GM23338 (cell line): ENCODE results near the gene CBARP. TPM values are rescaled to one million over a fixed set of nuclear protein-coding genes. Genes with fewer than 3 reads are reported as not detected.

Source experiments
- ATAC-seq: fragments of 200-7000 bp; cut with Tn5 transposase; 3 replicates; pipeline ENCODE4 v1.9.1; 2020
- DNase-seq: peaks from one replicate; pipeline ENCODE4 v3.0.0-alpha.2; 2015; ENCODE audit warnings: low spot score
- H2AFZ ChIP-seq: fragments of 200-600 bp; sonication (generic); 2 replicates; pipeline ENCODE4 v1.8.0; 2016; ENCODE audit warnings: antibody characterized with exemption, mild to moderate bottlenecking, moderate library complexity
- H3F3A ChIP-seq: fragments of 200-600 bp; sonication (generic); replicated peaks from 2 replicates; pipeline ENCODE4 v1.8.0; 2017; ENCODE audit warnings: antibody characterized with exemption, mixed run types, low read depth
- H3K27ac ChIP-seq: fragments of 200-600 bp; sonication (generic); 2 replicates; pipeline ENCODE4 v1.6.1; 2016; ENCODE audit warnings: low read depth
- H3K27me3 ChIP-seq: fragments of 200-600 bp; sonication (generic); 2 replicates; pipeline ENCODE4 v1.8.0; 2016; ENCODE audit warnings: mild to moderate bottlenecking, mixed run types, moderate library complexity; ENCODE audit not compliant: insufficient read depth
- H3K36me3 ChIP-seq: fragments of 200-600 bp; sonication (generic); 2 replicates; pipeline ENCODE4 v1.8.0; 2016; ENCODE audit warnings: mild to moderate bottlenecking; ENCODE audit not compliant: insufficient read depth
- H3K4me1 ChIP-seq: fragments of 200-600 bp; sonication (generic); 2 replicates; pipeline ENCODE4 v1.8.0; 2016; ENCODE audit warnings: mild to moderate bottlenecking, moderate library complexity; ENCODE audit not compliant: insufficient read depth
- H3K4me2 ChIP-seq: fragments of 200-600 bp; sonication (generic); 2 replicates; pipeline ENCODE4 v1.7.1; 2017; ENCODE audit warnings: mixed run types
- H3K4me3 ChIP-seq: fragments of 200-600 bp; sonication (generic); 2 replicates; pipeline ENCODE4 v1.6.1; 2016; ENCODE audit warnings: mixed run types
- H3K79me2 ChIP-seq: fragments of 200-600 bp; sonication (generic); replicated peaks from 2 replicates; pipeline ENCODE4 v1.8.0; 2017; ENCODE audit warnings: mild to moderate bottlenecking; ENCODE audit not compliant: insufficient read depth
- H3K9me2 ChIP-seq: fragments of 200-600 bp; sonication (generic); 2 replicates; pipeline ENCODE4 v1.8.0; 2017; ENCODE audit not compliant: insufficient read depth
- H4K20me1 ChIP-seq: fragments of 200-600 bp; sonication (generic); replicated peaks from 2 replicates; pipeline ENCODE4 v1.8.0; 2017; ENCODE audit warnings: mild to moderate bottlenecking; ENCODE audit not compliant: insufficient read depth
- H3K27ac Mint-ChIP-seq: 2 replicates; pipeline ENCODE4 v1.8.0; 2020; ENCODE audit warnings: inconsistent platforms, mild to moderate bottlenecking, moderate library complexity, mixed read lengths
- H3K27me3 Mint-ChIP-seq: 3 replicates; pipeline ENCODE4 v1.8.0; 2022; ENCODE audit warnings: low read depth, mild to moderate bottlenecking, moderate library complexity, mixed read lengths, inconsistent platforms; ENCODE audit not compliant: insufficient read depth, poor library complexity
- H3K36me3 Mint-ChIP-seq: 3 replicates; pipeline ENCODE4 v1.8.0; 2021; ENCODE audit warnings: low read depth, mild to moderate bottlenecking, inconsistent platforms, moderate library complexity, mixed read lengths
- H3K4me1 Mint-ChIP-seq: 3 replicates; pipeline ENCODE4 v1.8.0; 2020; ENCODE audit warnings: mild to moderate bottlenecking, inconsistent platforms, mixed read lengths
- H3K4me3 Mint-ChIP-seq: 3 replicates; pipeline ENCODE4 v1.8.0; 2021; ENCODE audit warnings: moderate library complexity, mild to moderate bottlenecking, inconsistent platforms, mixed read lengths
- H3K9me3 Mint-ChIP-seq: 3 replicates; pipeline ENCODE4 v1.8.0; 2020; ENCODE audit warnings: moderate library complexity, mild to moderate bottlenecking, inconsistent platforms, mixed read lengths
- CREB1 ChIP-seq: fragments of 250-450 bp; sonication (Bioruptor Pico); IDR thresholded peaks from 2 replicates; pipeline ENCODE4 v1.5.0; 2020; ENCODE audit warnings: low read depth, mild to moderate bottlenecking, moderate library complexity
- CTCF ChIP-seq, 2 experiments: fragments of 200-600 bp in 1 of 2; sonication (generic) in 1 of 2; conservative IDR thresholded peaks; 2 replicates each; pipeline versions ENCODE4 v1.5.1 to v1.6.1; 2016 to 2017; ENCODE audit warnings: antibody characterized with exemption in 2 of 2, low read depth in 2 of 2, mild to moderate bottlenecking in 2 of 2, moderate library complexity in 1 of 2
- EZH2 ChIP-seq: fragments of 200-600 bp; sonication (generic); IDR thresholded peaks from one replicate; pipeline ENCODE4 v1.8.0; 2017; ENCODE audit warnings: antibody characterized with exemption, mild to moderate bottlenecking, low read depth; ENCODE audit not compliant: unreplicated experiment
- JUNB ChIP-seq: IDR thresholded peaks from one replicate; pipeline ENCODE4 v1.6.1; 2016; ENCODE audit warnings: antibody characterized with exemption; ENCODE audit not compliant: unreplicated experiment
- POLR2AphosphoS5 ChIP-seq: IDR thresholded peaks from 2 replicates; pipeline ENCODE4 v1.6.1; 2016; ENCODE audit warnings: antibody characterized with exemption, low read depth
- ZNF114 ChIP-seq: fragments of 250-450 bp; sonication (Bioruptor Pico); IDR thresholded peaks from 2 replicates; pipeline ENCODE4 v1.5.0; 2020; ENCODE audit warnings: mild to moderate bottlenecking, moderate library complexity
- ZNF331 ChIP-seq: fragments of 250-450 bp; sonication (Bioruptor Pico); IDR thresholded peaks from 2 replicates; pipeline ENCODE4 v1.5.0; 2020; ENCODE audit warnings: low read depth, mild to moderate bottlenecking, moderate library complexity
- polyA plus RNA-seq: library from polyadenylated mRNA; unstranded; fragments of >200 nt; fragmentation: Nextera tagmentation; extraction: Ambion mirVana; gene quantifications from 2 replicates; pipeline ENCODE4 v1.2.1, GENCODE V29; 2016
- total RNA-seq: library from RNA; depleted of rRNA; stranded (reverse); fragments of >200 nt; shearing (Covaris generic); gene quantifications from 2 replicates; pipeline ENCODE4 v1.2.3, GENCODE V29; 2014
- TF ChIP-seq, protein P1 (sequence below): IDR thresholded peaks from 2 replicates; pipeline ENCODE4 v1.6.1; 2016; ENCODE audit warnings: antibody characterized with exemption
- TF ChIP-seq, protein P2 (sequence below): IDR thresholded peaks from one replicate; pipeline ENCODE4 v1.6.1; 2018; ENCODE audit warnings: antibody characterized with exemption; ENCODE audit not compliant: unreplicated experiment

The CBARP gene
- total and polyA plus RNA-seq, 2 experiments from 2014 or later, result 2.0 to 14.1 TPM

- TF ChIP-seq ZNF114 (CRISPR knock-in tag) (no peak), ZNF331 (no peak), CREB1 (CRISPR knock-in tag) (no peak), EZH2 (no peak), POLR2AphosphoS5 (no peak), CTCF (conservative IDR thresholded peaks at IDR 0.05; ENCODE audit: low read depth in 2 of 2) (no peak), JUNB (no peak)
- TF ChIP-seq, protein P1, sequence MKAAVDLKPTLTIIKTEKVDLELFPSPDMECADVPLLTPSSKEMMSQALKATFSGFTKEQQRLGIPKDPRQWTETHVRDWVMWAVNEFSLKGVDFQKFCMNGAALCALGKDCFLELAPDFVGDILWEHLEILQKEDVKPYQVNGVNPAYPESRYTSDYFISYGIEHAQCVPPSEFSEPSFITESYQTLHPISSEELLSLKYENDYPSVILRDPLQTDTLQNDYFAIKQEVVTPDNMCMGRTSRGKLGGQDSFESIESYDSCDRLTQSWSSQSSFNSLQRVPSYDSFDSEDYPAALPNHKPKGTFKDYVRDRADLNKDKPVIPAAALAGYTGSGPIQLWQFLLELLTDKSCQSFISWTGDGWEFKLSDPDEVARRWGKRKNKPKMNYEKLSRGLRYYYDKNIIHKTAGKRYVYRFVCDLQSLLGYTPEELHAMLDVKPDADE, result no peak
- TF ChIP-seq, protein P2, sequence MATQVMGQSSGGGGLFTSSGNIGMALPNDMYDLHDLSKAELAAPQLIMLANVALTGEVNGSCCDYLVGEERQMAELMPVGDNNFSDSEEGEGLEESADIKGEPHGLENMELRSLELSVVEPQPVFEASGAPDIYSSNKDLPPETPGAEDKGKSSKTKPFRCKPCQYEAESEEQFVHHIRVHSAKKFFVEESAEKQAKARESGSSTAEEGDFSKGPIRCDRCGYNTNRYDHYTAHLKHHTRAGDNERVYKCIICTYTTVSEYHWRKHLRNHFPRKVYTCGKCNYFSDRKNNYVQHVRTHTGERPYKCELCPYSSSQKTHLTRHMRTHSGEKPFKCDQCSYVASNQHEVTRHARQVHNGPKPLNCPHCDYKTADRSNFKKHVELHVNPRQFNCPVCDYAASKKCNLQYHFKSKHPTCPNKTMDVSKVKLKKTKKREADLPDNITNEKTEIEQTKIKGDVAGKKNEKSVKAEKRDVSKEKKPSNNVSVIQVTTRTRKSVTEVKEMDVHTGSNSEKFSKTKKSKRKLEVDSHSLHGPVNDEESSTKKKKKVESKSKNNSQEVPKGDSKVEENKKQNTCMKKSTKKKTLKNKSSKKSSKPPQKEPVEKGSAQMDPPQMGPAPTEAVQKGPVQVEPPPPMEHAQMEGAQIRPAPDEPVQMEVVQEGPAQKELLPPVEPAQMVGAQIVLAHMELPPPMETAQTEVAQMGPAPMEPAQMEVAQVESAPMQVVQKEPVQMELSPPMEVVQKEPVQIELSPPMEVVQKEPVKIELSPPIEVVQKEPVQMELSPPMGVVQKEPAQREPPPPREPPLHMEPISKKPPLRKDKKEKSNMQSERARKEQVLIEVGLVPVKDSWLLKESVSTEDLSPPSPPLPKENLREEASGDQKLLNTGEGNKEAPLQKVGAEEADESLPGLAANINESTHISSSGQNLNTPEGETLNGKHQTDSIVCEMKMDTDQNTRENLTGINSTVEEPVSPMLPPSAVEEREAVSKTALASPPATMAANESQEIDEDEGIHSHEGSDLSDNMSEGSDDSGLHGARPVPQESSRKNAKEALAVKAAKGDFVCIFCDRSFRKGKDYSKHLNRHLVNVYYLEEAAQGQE, result no peak
- Histone ChIP-seq H4K20me1 (peaks cover 30% of the 10 kb centered on the region), H3K9me2 (no peaks in the 10 kb centered on the region), H3K27ac (peak overlapping the region; percentile 84), H3K27me3 (no peaks in the 10 kb centered on the region), H3K4me3 (no peak overlapping the region), H3K36me3 (peaks cover 19% of the 10 kb centered on the region), H2AFZ (no peak overlapping the region), H3F3A (peaks cover 39% of the 10 kb centered on the region), H3K4me2 (peak overlapping the region; percentile 91; the same call in 1 of the 2 replicates), H3K4me1 (peaks cover 8% of the 10 kb centered on the region; the same call in 1 of the 2 replicates), H3K79me2 (peaks cover 48% of the 10 kb centered on the region)
- ATAC-seq, result no peak
- no peaks in the 10 kb centered on the region; the same call in 1 of the 3 replicates for H3K9me3 Mint-ChIP-seq
- DNase-seq, result no peak
- H3K4me1 Mint-ChIP-seq, result peaks cover 24% of the 10 kb centered on the region
- no peak overlapping the region for H3K27ac Mint-ChIP-seq
- peaks cover 64% of the 10 kb centered on the region for H3K36me3 Mint-ChIP-seq
- no peak overlapping the region for H3K4me3 Mint-ChIP-seq
- peaks cover 26% of the 10 kb centered on the region for H3K27me3 Mint-ChIP-seq
Observed at GRCh38 chr19:1252821-1253513, 15.2 kb upstream of the CBARP start.
